Measurements from ENCODE around the gene TMEM165.

- TF ChIP-seq, protein P1, sequence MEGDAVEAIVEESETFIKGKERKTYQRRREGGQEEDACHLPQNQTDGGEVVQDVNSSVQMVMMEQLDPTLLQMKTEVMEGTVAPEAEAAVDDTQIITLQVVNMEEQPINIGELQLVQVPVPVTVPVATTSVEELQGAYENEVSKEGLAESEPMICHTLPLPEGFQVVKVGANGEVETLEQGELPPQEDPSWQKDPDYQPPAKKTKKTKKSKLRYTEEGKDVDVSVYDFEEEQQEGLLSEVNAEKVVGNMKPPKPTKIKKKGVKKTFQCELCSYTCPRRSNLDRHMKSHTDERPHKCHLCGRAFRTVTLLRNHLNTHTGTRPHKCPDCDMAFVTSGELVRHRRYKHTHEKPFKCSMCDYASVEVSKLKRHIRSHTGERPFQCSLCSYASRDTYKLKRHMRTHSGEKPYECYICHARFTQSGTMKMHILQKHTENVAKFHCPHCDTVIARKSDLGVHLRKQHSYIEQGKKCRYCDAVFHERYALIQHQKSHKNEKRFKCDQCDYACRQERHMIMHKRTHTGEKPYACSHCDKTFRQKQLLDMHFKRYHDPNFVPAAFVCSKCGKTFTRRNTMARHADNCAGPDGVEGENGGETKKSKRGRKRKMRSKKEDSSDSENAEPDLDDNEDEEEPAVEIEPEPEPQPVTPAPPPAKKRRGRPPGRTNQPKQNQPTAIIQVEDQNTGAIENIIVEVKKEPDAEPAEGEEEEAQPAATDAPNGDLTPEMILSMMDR (IDR thresholded peaks at IDR 0.05; ENCODE audit: insufficient read depth, low read length, poor library complexity, severe bottlenecking): no peak
- no peak for TF ChIP-seq EZH2phosphoT487 (conservative IDR thresholded peaks at IDR 0.05; ENCODE audit: low read length)
These were observed 9.3 kb downstream of the TMEM165 start for GRCh38 chr4:55405073-55405472.
